K562 (cell line): ENCODE measurements around the gene MOSPD3. TPM values are rescaled to one million over a fixed set of nuclear protein-coding genes. Genes with fewer than 3 reads are reported as not detected.

Experiments
- DPF2 ChIP-seq: fragments of 450-650 bp; IDR thresholded peaks from 2 replicates; pipeline ENCODE4 v1.6.1; 2016
- HDAC2 ChIP-seq: fragments of 450-650 bp; IDR thresholded peaks from 2 replicates; pipeline ENCODE4 v1.6.1; 2016; ENCODE audit warnings: mild to moderate bottlenecking
- RBM25 ChIP-seq: fragments of 200-400 bp; formaldehyde crosslinking; IDR thresholded peaks from 2 replicates; pipeline ENCODE4 v1.6.1; 2018; ENCODE audit warnings: low read length, low read depth, moderate library complexity; ENCODE audit not compliant: severe bottlenecking
- THRAP3 ChIP-seq: fragments of 450-650 bp; IDR thresholded peaks from 2 replicates; pipeline ENCODE4 v1.6.1; 2016; ENCODE audit warnings: mild to moderate bottlenecking, inconsistent platforms, borderline replicate concordance
- TRIM28 ChIP-seq: fragments of 450-650 bp; IDR thresholded peaks from 2 replicates; pipeline ENCODE4 v1.6.1; 2017
- ZNF140 ChIP-seq: fragments of 250-450 bp; sonication (Bioruptor Pico); IDR thresholded peaks from 2 replicates; pipeline ENCODE4 v1.8.0; 2021; ENCODE audit warnings: moderate library complexity, mild to moderate bottlenecking, inconsistent platforms
- ZNF174 ChIP-seq: fragments of 250-450 bp; sonication (Bioruptor Pico); IDR thresholded peaks from 2 replicates; pipeline ENCODE4 v1.4.0; 2020; ENCODE audit warnings: mild to moderate bottlenecking
- polyA plus RNA-seq, 8 experiments: library from polyadenylated mRNA; depleted of rRNA in 4 of 8; stranded (reverse) in 5 of 8; unstranded in 3 of 8; fragments of >200 nt; fragmentation: Nextera tagmentation in 2 of 8; fragmentation: Illumina TruSeq in 1 of 8; extraction: Ambion mirVana in 2 of 8; extraction: Trizol in 1 of 8; gene quantifications; 2 replicates each; pipeline versions ENCODE4 v1.2.1 to v1.2.3, GENCODE V29; 2011 to 2014; ENCODE audit warnings: inconsistent platforms in 1 of 8, missing spikeins in 1 of 8
- total RNA-seq, 7 experiments: library from RNA; depleted of rRNA in 6 of 7; stranded (reverse); fragments of >200 nt in 6 of 7; fragmentation: Illumina TruSeq in 2 of 7; extraction: Trizol in 2 of 7; gene quantifications; 2 replicates each; pipeline versions ENCODE4 v1.2.1 to v1.2.3, GENCODE V29; 2011 to 2021; ENCODE audit warnings: low replicate concordance in 1 of 7
- TF ChIP-seq, protein P1 (sequence below): fragments of 450-650 bp; formaldehyde crosslinking; IDR thresholded peaks from 2 replicates; pipeline ENCODE4 v1.4.0; 2022; ENCODE audit warnings: missing genetic modification characterization
- TF ChIP-seq, protein P2 (sequence below), 2 experiments: fragments of 450-650 bp in 1 of 2; sonication (generic) in 1 of 2; formaldehyde crosslinking in 1 of 2; IDR thresholded peaks; 2 replicates each; pipeline versions ENCODE4 v1.7.1 to v1.9.0; 2016 to 2022; ENCODE audit warnings: inconsistent platforms in 1 of 2, mild to moderate bottlenecking in 1 of 2, missing genetic modification reagents in 1 of 2
- TF ChIP-seq, protein P3 (sequence below): sonication (generic); formaldehyde crosslinking; IDR thresholded peaks from 2 replicates; pipeline ENCODE4 v1.8.1; 2023; ENCODE audit warnings: mild to moderate bottlenecking, missing genetic modification reagents, moderate library complexity

MOSPD3 gene
- total and polyA plus RNA-seq, 9 of the 15 experiments (the other 6 are each of a cell fraction or from before 2014, with no cell fraction given), result 1.4 to 32.1 (median 7.3) TPM

DNA sequence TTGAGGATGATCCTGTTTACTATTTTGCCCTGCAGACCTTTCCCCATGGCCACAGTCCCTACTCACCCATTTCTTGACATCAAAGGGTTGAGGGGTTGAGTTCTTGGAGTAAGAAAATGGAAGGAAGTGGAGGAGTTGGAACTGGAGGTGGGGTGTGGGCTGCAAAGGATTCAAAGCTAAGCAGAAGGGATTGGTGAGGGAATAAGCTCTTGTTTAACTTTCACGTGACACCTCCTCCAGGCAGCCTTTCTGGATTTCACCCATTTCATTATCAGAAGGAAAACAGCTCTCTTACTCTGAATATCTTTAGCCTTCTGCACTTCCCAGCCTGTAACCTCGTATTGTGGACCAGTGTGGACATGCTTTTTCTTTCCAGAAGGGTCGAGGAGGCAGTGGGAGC, 13.7 kb downstream of the MOSPD3 start (continued):
- TF ChIP-seq ZNF174 (CRISPR knock-in tag), result no peak
- no peak for TF ChIP-seq ZNF140 (CRISPR knock-in tag)
- no peak for TF ChIP-seq TRIM28
- peak; percentile 79 for TF ChIP-seq HDAC2
- TF ChIP-seq, protein P1, sequence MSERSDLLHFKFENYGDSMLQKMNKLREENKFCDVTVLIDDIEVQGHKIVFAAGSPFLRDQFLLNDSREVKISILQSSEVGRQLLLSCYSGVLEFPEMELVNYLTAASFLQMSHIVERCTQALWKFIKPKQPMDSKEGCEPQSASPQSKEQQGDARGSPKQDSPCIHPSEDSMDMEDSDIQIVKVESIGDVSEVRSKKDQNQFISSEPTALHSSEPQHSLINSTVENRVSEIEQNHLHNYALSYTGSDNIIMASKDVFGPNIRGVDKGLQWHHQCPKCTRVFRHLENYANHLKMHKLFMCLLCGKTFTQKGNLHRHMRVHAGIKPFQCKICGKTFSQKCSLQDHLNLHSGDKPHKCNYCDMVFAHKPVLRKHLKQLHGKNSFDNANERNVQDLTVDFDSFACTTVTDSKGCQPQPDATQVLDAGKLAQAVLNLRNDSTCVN (CRISPR knock-in tag), result 0 out of 2 replicates have a peak, but pooled peaks have one; percentile 29
- TF ChIP-seq DPF2, result 0 out of 2 replicates have a peak, but pooled peaks have one; percentile 16
- TF ChIP-seq, protein P2, sequence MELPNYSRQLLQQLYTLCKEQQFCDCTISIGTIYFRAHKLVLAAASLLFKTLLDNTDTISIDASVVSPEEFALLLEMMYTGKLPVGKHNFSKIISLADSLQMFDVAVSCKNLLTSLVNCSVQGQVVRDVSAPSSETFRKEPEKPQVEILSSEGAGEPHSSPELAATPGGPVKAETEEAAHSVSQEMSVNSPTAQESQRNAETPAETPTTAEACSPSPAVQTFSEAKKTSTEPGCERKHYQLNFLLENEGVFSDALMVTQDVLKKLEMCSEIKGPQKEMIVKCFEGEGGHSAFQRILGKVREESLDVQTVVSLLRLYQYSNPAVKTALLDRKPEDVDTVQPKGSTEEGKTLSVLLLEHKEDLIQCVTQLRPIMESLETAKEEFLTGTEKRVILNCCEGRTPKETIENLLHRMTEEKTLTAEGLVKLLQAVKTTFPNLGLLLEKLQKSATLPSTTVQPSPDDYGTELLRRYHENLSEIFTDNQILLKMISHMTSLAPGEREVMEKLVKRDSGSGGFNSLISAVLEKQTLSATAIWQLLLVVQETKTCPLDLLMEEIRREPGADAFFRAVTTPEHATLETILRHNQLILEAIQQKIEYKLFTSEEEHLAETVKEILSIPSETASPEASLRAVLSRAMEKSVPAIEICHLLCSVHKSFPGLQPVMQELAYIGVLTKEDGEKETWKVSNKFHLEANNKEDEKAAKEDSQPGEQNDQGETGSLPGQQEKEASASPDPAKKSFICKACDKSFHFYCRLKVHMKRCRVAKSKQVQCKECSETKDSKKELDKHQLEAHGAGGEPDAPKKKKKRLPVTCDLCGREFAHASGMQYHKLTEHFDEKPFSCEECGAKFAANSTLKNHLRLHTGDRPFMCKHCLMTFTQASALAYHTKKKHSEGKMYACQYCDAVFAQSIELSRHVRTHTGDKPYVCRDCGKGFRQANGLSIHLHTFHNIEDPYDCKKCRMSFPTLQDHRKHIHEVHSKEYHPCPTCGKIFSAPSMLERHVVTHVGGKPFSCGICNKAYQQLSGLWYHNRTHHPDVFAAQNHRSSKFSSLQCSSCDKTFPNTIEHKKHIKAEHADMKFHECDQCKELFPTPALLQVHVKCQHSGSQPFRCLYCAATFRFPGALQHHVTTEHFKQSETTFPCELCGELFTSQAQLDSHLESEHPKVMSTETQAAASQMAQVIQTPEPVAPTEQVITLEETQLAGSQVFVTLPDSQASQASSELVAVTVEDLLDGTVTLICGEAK (IDR thresholded peaks at IDR 0.05), result no peak
- TF ChIP-seq, protein P2 (CRISPR knock-in tag; IDR thresholded peaks at IDR 0.05), result peak; percentile 21; the same call in 1 of the 2 replicates
- TF ChIP-seq THRAP3, result no peak
- TF ChIP-seq, protein P3, sequence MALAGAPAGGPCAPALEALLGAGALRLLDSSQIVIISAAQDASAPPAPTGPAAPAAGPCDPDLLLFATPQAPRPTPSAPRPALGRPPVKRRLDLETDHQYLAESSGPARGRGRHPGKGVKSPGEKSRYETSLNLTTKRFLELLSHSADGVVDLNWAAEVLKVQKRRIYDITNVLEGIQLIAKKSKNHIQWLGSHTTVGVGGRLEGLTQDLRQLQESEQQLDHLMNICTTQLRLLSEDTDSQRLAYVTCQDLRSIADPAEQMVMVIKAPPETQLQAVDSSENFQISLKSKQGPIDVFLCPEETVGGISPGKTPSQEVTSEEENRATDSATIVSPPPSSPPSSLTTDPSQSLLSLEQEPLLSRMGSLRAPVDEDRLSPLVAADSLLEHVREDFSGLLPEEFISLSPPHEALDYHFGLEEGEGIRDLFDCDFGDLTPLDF (CRISPR knock-in tag), result no peak
- peak; percentile 100 for TF ChIP-seq RBM25
